ENCODE results near the gene OR2V2.
"Not testable (repeated sequence)": the region's sequence is repeated elsewhere in the genome, so short reads cannot be mapped to it uniquely, and the experiment has no call there.

The OR2V2 gene

DNA sequence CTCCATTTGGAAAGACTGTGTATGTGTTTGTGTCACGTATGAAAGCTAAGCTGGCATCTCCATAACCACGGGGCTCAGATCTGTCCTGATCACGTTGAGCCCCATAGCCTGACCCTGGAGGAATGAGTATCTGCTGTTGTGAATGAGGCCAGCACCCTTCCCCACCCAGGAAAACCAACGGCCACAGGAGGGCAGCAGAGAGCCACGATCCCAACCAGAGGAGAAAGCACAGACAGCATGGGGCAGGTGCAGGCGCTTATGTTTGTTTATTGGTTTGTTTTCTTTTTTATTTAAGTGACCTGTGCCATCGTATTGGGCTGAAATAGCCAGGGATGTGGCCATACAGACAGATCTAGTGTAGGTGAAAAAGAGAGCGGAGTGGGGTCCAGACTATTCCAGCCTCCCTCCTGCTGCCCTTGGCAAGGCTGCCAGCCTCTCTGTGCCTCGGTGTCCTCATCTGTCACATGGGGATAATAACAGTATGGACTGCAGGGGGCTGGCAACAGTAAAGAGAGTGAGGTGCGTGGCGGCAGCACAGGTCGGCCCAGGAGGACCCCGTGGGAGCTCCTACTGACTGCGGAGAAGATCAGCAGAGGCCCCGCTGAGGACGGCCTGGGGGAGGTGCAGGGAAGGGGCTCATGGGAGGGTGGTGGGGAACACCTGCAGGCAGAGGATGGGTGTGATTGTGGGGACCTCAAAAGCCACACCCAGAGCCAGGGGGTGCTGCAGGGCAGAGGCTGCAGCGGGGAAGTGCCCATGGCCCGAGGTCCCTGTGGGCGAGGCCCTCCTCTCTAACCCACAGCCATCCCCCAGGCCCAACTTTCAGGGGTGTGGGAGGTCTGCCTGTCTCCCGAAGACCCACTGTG, 12.1 kb downstream of the OR2V2 start:
- H3K79me2 ChIP-seq (ENCODE audit: control insufficient read depth, low read length) = no peaks in the 10 kb centered on the region
- no peak overlapping the region for H3K4me3 ChIP-seq (ENCODE audit: low read length)
- no peaks in the 10 kb centered on the region for H4K20me1 ChIP-seq (ENCODE audit: control insufficient read depth, insufficient read depth, low read depth, low read length)
- no peaks in the 10 kb centered on the region for H3K9me2 ChIP-seq (replicated peaks; ENCODE audit: control insufficient read depth, low read length)
- H3K36me3 ChIP-seq (ENCODE audit: control insufficient read depth, low read length) = no peaks in the 10 kb centered on the region
- peak overlapping the region; percentile 57 for H3K4me2 ChIP-seq (ENCODE audit: low read length)
- H3K4me1 ChIP-seq (ENCODE audit: control insufficient read depth, low read length) = peaks cover 34% of the 10 kb centered on the region
- TF ChIP-seq CTCF (IDR thresholded peaks at IDR 0.05; ENCODE audit: low read depth, low read length, poor library complexity, severe bottlenecking) = peak; percentile 91
- no peak for TF ChIP-seq EZH2phosphoT487 (IDR thresholded peaks at IDR 0.05; ENCODE audit: borderline replicate concordance, low read length)
- peaks cover 17% of the 10 kb centered on the region for H3F3A ChIP-seq (ENCODE audit: control insufficient read depth, insufficient read depth)
- H3K9me3 ChIP-seq (ENCODE audit: control insufficient read depth, insufficient read depth, low read length) = no peaks in the 10 kb centered on the region; the same call in 1 of the 2 replicates
- H3K27ac ChIP-seq (ENCODE audit: low read depth, low read length) = peak overlapping the region; percentile 54; the same call in 1 of the 2 replicates
- no peaks in the 10 kb centered on the region for H3K27me3 ChIP-seq (ENCODE audit: control insufficient read depth, low read length)

DNA sequence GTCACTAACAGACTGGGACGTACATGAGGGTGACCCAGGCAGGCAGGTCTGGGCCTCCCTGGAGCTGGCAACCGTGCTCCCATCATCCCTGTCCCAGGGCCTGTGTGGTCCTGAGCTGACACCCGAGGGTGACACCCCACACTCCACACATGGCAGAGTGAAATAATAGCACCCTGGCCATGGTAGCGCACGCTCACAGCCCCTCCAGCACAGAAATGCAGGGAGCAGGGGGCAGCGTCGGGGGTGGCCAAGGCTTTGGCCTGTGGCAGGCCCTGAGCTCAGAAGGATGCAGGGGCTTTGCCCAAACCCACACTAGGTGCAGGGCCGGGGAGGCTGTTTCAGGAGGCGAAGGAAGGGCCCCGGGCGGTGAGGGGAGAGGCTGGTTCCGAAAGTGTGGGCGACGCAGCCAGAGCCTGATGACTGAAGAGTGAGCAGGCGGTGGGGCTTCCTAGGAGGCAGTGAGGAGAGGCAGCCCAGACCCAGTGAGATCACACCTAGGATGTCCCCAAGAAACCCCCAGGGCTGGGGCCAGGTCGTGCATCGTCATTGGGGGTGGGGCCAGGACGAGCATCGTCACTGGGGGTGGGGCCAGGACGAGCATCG, 12.9 kb downstream of the OR2V2 start:
- Histone ChIP-seq H3K9me2 (replicated peaks; ENCODE audit: control insufficient read depth, low read length) (no peaks in the 10 kb centered on the region), H3K27ac (ENCODE audit: low read depth, low read length) (peak overlapping the region; percentile 54), H3K4me2 (ENCODE audit: low read length) (peak overlapping the region; percentile 57), H3K9me3 (ENCODE audit: control insufficient read depth, insufficient read depth, low read length) (no peaks in the 10 kb centered on the region; the same call in 1 of the 2 replicates), H4K20me1 (ENCODE audit: control insufficient read depth, insufficient read depth, low read depth, low read length) (no peaks in the 10 kb centered on the region), H3K36me3 (ENCODE audit: control insufficient read depth, low read length) (no peaks in the 10 kb centered on the region), H3K4me1 (ENCODE audit: control insufficient read depth, low read length) (peaks cover 35% of the 10 kb centered on the region), H3K79me2 (ENCODE audit: control insufficient read depth, low read length) (no peaks in the 10 kb centered on the region), H3K27me3 (ENCODE audit: control insufficient read depth, low read length) (no peaks in the 10 kb centered on the region), H3F3A (ENCODE audit: control insufficient read depth, insufficient read depth) (peaks cover 17% of the 10 kb centered on the region), H3K4me3 (ENCODE audit: low read length) (peak overlapping the region; percentile 65)
- TF ChIP-seq EZH2phosphoT487 (IDR thresholded peaks at IDR 0.05; ENCODE audit: borderline replicate concordance, low read length) (no peak), CTCF (IDR thresholded peaks at IDR 0.05; ENCODE audit: low read depth, low read length, poor library complexity, severe bottlenecking) (no peak)

GRCh38 chr5:181160755-181161533, 13.6 kb downstream of the OR2V2 start:
- Histone ChIP-seq H3K27ac (ENCODE audit: low read depth, low read length) (peak overlapping the region; percentile 48), H3F3A (ENCODE audit: control insufficient read depth, insufficient read depth) (peaks cover 18% of the 10 kb centered on the region), H3K4me1 (ENCODE audit: control insufficient read depth, low read length) (peaks cover 42% of the 10 kb centered on the region), H3K4me3 (ENCODE audit: low read length) (peak overlapping the region; percentile 61), H3K4me2 (ENCODE audit: low read length) (peak overlapping the region; percentile 63)
- H3K36me3 ChIP-seq (ENCODE audit: control insufficient read depth, low read length); H3K9me3 ChIP-seq (ENCODE audit: control insufficient read depth, insufficient read depth, low read length); H3K27me3 ChIP-seq (ENCODE audit: control insufficient read depth, low read length); H3K9me2 ChIP-seq (replicated peaks; ENCODE audit: control insufficient read depth, low read length); H4K20me1 ChIP-seq (ENCODE audit: control insufficient read depth, insufficient read depth, low read depth, low read length); H3K79me2 ChIP-seq (ENCODE audit: control insufficient read depth, low read length): not testable (repeated sequence)

All from DOHH2 (cell line).